Parathyroid adenoma (tissue), 2 donors: ENCODE measurements around the gene ALG12.

Experiments
- H2AFZ ChIP-seq: fragments of 300-600 bp; sonication (generic); one replicate; pipeline ENCODE4 v1.7.0; 2017; ENCODE audit warnings: antibody characterized with exemption, mild to moderate bottlenecking
- H3K27ac ChIP-seq: fragments of 300-600 bp; sonication (generic); one replicate; pipeline ENCODE4 v1.7.0; 2017
- H3K27me3 ChIP-seq: fragments of 300-600 bp; sonication (generic); one replicate; pipeline ENCODE4 v1.7.0; 2017; ENCODE audit warnings: low read length; ENCODE audit not compliant: control insufficient read depth, insufficient read depth
- H3K36me3 ChIP-seq: fragments of 300-600 bp; sonication (generic); one replicate; pipeline ENCODE4 v1.7.0; 2017; ENCODE audit warnings: low read length; ENCODE audit not compliant: control insufficient read depth, insufficient read depth
- H3K4me1 ChIP-seq: fragments of 300-600 bp; sonication (generic); one replicate; pipeline ENCODE4 v1.7.0; 2017; ENCODE audit warnings: control low read depth
- H3K4me2 ChIP-seq: fragments of 300-600 bp; sonication (generic); one replicate; pipeline ENCODE4 v1.7.0; 2017; ENCODE audit warnings: low read length
- H3K4me3 ChIP-seq: fragments of 300-600 bp; sonication (generic); one replicate; pipeline ENCODE4 v1.7.0; 2017; ENCODE audit warnings: low read depth, low read length
- H3K79me2 ChIP-seq: fragments of 300-600 bp; sonication (generic); one replicate; pipeline ENCODE4 v1.7.0; 2017; ENCODE audit warnings: control low read depth
- H3K9ac ChIP-seq: fragments of 300-600 bp; sonication (generic); one replicate; pipeline ENCODE4 v1.7.0; 2017; ENCODE audit warnings: mild to moderate bottlenecking
- H3K9me3 ChIP-seq: fragments of 300-600 bp; sonication (generic); one replicate; pipeline ENCODE4 v1.7.0; 2017; ENCODE audit warnings: low read length; ENCODE audit not compliant: control insufficient read depth
- CTCF ChIP-seq: fragments of 300-600 bp; sonication (generic); IDR thresholded peaks from one replicate; pipeline ENCODE4 v1.7.0; 2017; ENCODE audit warnings: antibody characterized with exemption, mild to moderate bottlenecking
- donor health status: primary hyperparathyroidism.

The ALG12 gene

DNA sequence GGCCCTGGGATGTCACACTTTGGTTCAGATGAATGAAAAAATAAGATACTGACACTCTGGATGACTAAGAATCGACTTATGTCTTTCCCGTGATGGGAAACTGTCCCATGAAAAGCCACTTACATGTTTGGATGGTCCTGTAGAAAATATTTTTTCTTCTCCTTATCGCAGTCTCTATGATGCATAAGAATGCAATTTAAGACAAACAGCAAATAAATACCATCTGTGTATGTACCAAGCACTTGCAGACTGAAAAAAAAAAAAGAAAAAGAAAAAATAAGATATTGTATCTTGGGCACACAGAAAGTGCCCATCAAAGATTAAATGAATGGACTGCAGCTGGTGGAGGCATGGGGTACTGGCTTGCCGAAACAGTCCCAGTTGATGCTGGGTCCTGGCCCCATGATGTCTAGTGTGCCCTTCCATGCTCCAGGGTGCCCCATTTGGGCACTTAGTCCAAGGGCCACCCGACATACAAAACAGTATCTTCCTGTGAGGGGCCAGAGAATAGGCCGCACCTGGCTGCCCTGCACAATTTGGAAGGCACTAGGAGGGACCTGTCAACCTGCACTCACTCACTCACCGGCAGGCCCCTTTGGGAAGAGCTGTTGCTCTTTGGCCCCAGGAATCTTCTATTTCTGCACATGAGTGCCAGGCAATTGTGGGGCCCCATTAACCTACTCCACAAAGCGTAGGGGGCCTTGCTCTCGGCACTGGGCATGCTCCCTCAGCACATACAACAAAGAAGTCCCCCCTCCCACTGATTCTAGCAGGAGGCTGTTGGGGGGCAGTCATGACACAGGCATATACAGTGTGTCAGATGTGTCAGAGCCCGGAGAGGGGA lies 67.1 kb downstream of the ALG12 start:
- Histone ChIP-seq H3K9me3 (no peaks in the 10 kb centered on the region), H3K27me3 (no peaks in the 10 kb centered on the region), H3K4me3 (no peak overlapping the region), H3K27ac (no peak overlapping the region), H2AFZ (no peak overlapping the region), H3K9ac (no peak overlapping the region), H3K4me1 (peaks cover 4% of the 10 kb centered on the region), H3K79me2 (no peaks in the 10 kb centered on the region), H3K36me3 (no peaks in the 10 kb centered on the region), H3K4me2 (no peak overlapping the region)
- TF ChIP-seq CTCF: no peak
